Activated effector memory CD4-positive, alpha-beta T cell treated with anti-CD3 and anti-CD28 coated beads, Interleukin-2, amount 50 U/mL, for 16 hours (primary cell): Measurements from ENCODE around the gene GGCT.

Source experiments
- DNase-seq: peaks from one replicate; pipeline ENCODE4 v3.0.0-alpha.2; 2020

The GGCT gene

DNA sequence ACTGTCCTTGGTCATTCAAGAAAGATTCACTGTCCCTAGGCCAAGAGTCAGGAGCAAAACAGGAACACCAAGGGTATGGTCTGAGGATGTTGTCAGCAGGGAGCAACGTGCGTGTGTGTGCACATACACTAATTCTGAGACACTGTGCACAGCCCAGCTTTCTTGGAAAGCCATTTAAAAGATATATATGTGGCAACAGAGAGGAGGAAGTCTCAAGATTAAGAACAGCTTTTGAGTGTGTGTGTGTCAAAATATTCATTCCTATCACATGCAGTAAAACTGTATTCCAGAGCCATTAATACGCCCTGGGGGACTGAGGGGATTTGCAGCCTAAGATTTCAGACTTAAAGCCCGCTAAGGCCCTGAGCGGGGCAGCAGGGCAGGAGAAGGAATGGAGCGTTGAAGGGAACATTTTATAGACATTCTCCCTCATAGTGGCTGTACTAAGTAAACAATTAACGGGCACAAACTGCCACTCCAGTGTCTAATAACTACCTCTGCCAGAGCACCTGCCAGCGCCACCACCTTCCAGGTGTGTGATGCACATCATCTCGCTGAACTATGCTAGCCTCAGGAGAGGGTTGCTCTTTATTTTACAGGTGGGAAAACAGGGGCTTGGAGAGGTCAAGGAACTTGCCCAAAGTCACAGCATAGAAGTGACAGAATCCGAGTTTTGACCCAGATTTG is 28.0 kb downstream of the GGCT start:
- no peak for DNase-seq

DNA sequence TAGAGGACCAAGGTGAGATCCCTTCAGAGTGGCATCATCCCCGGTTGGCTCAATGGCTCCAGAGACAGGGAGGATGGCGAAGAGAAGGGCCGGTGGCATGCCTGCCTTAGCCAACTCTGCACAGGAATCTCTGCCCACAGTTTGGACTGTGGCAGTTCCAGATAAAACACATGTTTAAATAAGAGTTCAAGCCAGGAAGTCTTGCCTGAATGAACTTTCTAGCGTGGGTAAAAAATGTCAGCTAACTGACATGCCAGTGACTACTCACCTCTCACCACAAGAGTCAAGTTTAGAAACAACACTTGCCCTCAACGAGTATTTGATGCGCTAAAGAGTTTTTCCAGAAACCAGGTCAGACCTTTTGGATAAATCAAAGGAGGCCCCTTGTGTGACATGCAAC is 29.0 kb downstream of the GGCT start:
- DNase-seq, result no peak

DNA sequence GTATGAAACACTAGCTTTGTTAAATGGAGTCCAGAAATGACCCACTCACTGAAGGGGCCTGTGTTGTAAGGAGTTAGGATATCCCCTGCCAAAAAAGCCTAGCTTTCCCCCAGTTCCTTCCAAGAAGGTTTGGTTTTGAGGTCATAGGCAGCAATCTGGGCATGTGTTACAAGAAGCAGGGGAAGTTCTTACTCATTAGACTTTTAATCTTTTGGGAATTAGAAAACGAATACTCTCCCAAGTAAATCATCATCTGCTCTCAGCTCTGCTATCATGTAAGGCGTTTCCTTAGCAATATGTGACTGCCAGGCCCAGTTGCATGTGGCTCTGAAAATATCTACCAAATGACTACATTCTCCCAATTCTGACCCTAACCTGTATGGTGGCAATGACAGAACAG is 29.7 kb downstream of the GGCT start:
- DNase-seq, result no peak

- no peak for DNase-seq
Observed at GRCh38 chr7:30474485-30474884, 30.1 kb downstream of the GGCT start.

DNA sequence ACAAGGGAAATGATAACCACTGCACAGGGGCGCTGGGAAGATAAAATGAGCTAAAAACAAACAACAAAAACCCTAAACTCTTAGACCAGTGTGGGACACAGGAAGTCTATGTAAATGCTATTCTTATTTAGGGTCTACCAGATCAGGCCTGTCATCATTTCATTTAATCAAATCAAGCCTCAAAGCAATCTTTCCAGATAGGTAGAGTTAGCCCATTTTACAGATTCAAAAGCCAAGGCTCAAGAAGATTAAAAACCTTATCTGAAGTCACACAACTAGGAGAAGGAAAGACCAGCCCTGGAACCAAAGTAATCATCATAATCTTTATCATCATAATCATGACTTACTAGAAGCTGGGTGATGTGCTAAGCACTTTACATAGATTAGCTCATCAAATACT is 30.7 kb downstream of the GGCT start:
- no peak for DNase-seq

GRCh38 chr7:30472784-30473775 is 31.5 kb downstream of the GGCT start:
- DNase-seq, result no peak

DNA sequence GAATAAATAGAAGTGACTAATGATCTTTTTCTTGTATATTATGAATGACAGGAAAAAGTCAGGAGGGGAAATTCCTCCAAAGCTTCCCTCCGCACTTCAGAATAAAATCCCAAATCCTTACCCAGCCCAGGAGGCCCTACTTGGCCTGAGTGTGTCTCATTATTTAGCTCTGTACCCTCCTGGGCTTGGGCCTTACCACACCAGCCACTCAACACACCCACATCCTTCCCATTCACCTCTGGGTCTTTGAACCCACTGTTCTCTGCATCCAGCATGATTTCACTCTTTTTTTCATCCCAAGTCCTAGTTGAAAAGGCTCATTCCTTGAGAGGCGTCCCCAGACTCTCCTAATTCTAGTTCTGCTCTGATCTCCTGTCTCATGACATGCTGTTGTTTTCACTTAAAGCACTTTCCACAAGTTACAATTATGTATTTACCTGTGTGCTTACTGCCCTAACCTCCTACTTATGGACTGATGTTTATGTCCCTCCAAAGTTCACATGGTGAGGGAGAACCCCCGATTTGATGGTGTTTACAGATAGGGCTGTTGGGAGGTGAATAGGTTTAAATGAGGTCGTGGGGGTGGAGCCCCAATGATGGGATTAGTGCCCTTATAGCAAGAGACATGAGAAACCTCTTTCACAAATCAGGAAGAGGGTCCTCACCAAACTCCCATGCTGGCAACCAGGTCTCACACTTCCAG is 32.4 kb downstream of the GGCT start:
- DNase-seq, result no peak

DNA sequence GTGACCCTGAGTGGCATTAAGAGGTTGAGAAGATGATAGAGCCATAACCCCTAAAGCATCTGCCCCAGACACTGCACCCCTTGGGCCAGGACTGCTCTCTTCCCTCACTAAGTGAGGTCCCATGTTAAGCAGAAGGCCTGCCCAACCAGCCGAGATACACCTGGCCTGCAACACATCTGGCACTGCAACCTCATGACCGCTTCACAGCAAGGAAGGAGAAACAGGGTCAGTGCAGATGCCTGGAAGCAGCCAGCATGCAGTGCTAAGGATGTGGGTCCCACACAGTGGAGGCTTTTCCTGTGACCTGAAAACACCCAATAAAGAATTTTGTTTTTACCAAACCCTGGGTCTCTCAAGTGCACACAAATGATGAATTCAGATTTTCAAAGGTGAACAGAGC is 33.4 kb downstream of the GGCT start:
- peak; percentile 47 for DNase-seq

GRCh38 chr7:30470771-30471170 is 33.9 kb downstream of the GGCT start:
- peak; percentile 27 for DNase-seq

- DNase-seq, result peak; percentile 43
Observed at GRCh38 chr7:30470163-30470770, 34.4 kb downstream of the GGCT start.

- peak; percentile 25 for DNase-seq
Observed at GRCh38 chr7:30469303-30469702, 35.3 kb downstream of the GGCT start.

- DNase-seq, result peak; percentile 25
Observed at GRCh38 chr7:30468791-30469190, 35.8 kb downstream of the GGCT start.

- DNase-seq, result no peak
Observed at GRCh38 chr7:30468041-30468440, 36.6 kb downstream of the GGCT start.

DNA sequence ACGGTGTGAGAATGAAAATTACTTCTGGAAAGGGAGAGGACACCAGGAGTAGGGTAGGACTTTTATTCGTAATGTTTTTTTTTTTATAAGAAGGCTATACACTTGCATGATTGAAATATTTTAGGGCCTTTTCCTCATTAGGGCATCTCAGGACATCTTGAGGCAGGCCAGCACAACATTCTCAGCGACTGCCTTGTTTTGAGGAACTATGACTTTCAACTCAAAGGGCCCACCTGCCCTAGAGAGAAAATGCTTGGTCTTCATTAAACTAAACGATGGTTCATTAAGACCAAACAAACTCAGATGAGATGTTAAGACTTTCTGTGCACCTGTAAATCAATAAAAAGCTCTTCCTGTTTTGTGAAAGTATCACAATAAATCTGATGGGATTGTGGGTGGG is 37.4 kb downstream of the GGCT start:
- no peak for DNase-seq

DNA sequence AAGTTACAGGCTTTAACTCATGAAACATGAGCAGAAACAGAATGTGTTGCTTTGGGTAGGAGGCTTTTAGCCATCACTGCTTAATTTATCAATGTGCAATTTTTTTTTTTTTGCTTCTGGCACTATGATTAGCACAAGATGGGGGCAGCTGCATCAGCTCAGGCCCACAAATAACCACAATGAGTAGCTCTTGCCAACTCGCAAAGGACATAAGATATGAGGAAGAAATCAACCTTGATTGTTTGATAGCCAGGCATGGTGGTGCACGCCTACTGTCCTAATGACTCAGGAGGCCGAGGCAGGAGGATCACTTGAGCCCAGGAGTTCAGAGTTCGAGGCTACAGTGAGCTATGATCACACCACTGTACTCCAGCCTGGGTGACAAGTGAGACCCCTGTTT is 38.4 kb downstream of the GGCT start:
- DNase-seq, result peak; percentile 3

- DNase-seq, result peak; percentile 12
Observed at GRCh38 chr7:30465811-30466180, 38.8 kb downstream of the GGCT start.

GRCh38 chr7:30465046-30465810 is 39.4 kb downstream of the GGCT start:
- peak; percentile 36 for DNase-seq

- peak; percentile 33 for DNase-seq
Observed at GRCh38 chr7:30464231-30464671, 40.4 kb downstream of the GGCT start.

DNA sequence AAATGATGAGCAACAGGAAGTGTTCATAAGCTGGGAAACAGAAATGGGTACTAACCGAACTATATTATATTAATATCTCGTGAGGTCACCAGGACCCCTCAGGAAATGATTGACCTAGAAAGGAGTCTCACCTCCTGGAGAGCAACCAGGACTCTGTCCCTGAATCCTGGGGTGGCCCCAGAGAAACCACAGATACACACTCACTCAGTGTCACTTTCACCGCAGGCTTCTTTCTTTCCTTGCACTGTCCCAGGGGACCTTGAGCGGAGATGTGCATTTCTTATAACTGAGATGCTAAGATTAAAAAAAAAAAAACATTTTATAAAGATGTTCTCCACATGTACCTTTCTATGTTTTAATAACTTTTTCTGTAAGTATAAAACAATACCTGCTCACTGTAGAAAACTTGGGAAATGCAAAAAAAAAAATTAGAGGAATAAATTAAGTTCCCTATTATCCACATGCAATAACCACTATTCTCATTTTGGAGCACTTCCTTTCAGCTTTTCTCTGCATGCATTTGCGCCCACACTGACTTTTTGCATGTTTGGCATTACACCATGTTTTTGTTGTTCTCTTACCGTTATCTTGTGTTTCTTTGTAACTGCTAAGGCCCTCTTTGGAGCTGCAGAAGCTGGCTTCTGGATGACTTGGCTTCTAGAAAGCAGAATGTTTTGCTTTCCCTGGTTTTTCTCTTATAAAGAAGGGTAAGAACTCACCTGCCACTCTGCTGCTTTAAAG is 41.1 kb downstream of the GGCT start:
- peak; percentile 10 for DNase-seq

DNA sequence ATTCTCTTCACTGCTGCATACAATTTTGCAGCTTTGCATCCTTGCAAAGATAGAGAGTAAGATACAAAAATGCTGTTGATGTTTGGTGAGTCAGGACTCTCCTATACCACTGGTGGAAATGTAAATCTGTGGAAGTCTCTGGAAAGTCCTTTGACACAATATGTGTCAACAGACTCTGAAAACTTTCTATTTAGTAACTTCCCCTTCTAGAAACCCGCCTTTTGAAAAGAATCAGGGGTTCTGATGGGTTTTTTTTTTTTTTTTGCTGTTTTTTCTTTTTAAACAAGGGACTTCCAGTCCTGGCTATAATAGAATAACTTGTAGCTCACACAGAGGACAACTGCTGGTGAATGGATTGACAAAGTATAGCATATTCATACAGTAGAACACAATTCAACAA is 42.5 kb downstream of the GGCT start:
- DNase-seq, result no peak

- DNase-seq, result no peak
Observed at GRCh38 chr7:30460246-30460633, 44.4 kb downstream of the GGCT start.
